ENCODE results near the gene MALL. TPM values are rescaled to one million over a fixed set of nuclear protein-coding genes. Genes with fewer than 3 reads are reported as not detected.

Gene MALL
- total and polyA plus RNA-seq, 2 of the 13 experiments (the other 11 are each of a cell fraction or from before 2014, with no cell fraction given): not detected

DNA sequence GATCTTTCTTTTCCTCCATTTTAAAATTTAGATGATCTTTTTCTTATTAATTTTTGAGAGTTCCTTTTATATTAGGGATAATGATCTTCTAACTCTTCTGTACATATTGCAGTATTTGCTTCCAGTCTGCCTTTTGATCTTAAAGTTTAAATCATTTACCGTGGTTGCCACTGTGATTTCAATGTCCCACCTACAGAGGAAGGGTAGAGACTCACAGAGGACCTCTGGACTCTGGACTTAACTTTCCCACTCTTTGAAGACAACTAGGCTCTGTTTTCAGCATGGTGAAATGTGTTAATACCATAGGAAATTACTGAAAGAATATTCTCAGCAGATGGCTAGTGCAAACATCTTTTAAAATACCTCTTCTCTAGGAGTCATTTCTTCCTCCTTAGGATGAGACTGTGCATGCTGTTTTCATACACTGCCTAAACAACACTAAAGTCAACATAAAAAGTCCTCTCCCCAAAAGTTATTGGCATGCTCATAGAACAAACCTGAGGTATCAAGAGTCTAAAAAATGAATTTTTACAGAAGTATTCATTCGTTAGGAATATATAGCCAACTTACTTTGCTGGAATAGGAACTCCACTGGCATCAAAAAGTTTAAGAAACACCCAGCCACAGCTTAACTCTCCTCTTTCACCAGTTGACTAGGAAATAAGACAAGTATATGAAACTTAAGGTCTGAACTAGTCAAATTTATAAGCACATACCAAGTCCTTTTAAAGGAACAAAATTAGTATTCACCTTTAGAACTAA lies 30.7 kb upstream of the MALL start (continued):
- TF ChIP-seq, protein P1, sequence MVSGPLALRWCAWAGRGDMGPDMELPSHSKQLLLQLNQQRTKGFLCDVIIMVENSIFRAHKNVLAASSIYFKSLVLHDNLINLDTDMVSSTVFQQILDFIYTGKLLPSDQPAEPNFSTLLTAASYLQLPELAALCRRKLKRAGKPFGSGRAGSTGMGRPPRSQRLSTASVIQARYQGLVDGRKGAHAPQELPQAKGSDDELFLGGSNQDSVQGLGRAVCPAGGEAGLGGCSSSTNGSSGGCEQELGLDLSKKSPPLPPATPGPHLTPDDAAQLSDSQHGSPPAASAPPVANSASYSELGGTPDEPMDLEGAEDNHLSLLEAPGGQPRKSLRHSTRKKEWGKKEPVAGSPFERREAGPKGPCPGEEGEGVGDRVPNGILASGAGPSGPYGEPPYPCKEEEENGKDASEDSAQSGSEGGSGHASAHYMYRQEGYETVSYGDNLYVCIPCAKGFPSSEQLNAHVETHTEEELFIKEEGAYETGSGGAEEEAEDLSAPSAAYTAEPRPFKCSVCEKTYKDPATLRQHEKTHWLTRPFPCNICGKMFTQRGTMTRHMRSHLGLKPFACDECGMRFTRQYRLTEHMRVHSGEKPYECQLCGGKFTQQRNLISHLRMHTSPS (CRISPR knock-in tag; IDR thresholded peaks at IDR 0.05; ENCODE audit: low read depth): no peak
- TF ChIP-seq SMARCE1 (IDR thresholded peaks at IDR 0.05; ENCODE audit: borderline replicate concordance) (no peak), SP2 (CRISPR knock-in tag; IDR thresholded peaks at IDR 0.05) (no peak), BRD4 (CRISPR knock-in tag; IDR thresholded peaks at IDR 0.05) (no peak), NR2F1 (CRISPR knock-in tag; IDR thresholded peaks at IDR 0.05) (peak; percentile 12 to 33; a peak in 1 of 4 replicates), TRAFD1 (CRISPR knock-in tag; IDR thresholded peaks at IDR 0.05; ENCODE audit: borderline replicate concordance) (no peak), ZFP36L2 (CRISPR knock-in tag; IDR thresholded peaks at IDR 0.05) (no peak), ZNF383 (CRISPR knock-in tag; IDR thresholded peaks at IDR 0.05; ENCODE audit: borderline replicate concordance) (no peak), ZBTB2 (CRISPR knock-in tag; IDR thresholded peaks at IDR 0.05; ENCODE audit: low read depth) (no peak), TCF7L2 (IDR thresholded peaks at IDR 0.05; ENCODE audit: low read depth, low read length) (peak; percentile 80), ZNF674 (CRISPR knock-in tag; IDR thresholded peaks at IDR 0.05; ENCODE audit: low read depth) (no peak), AFF4 (CRISPR knock-in tag; IDR thresholded peaks at IDR 0.05) (no peak), HINFP (CRISPR knock-in tag; IDR thresholded peaks at IDR 0.05; ENCODE audit: low read depth) (no peak)
- TF ChIP-seq, protein P2, sequence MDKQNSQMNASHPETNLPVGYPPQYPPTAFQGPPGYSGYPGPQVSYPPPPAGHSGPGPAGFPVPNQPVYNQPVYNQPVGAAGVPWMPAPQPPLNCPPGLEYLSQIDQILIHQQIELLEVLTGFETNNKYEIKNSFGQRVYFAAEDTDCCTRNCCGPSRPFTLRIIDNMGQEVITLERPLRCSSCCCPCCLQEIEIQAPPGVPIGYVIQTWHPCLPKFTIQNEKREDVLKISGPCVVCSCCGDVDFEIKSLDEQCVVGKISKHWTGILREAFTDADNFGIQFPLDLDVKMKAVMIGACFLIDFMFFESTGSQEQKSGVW (CRISPR knock-in tag; IDR thresholded peaks at IDR 0.05; ENCODE audit: borderline replicate concordance): no peak
- TF ChIP-seq, protein P3, sequence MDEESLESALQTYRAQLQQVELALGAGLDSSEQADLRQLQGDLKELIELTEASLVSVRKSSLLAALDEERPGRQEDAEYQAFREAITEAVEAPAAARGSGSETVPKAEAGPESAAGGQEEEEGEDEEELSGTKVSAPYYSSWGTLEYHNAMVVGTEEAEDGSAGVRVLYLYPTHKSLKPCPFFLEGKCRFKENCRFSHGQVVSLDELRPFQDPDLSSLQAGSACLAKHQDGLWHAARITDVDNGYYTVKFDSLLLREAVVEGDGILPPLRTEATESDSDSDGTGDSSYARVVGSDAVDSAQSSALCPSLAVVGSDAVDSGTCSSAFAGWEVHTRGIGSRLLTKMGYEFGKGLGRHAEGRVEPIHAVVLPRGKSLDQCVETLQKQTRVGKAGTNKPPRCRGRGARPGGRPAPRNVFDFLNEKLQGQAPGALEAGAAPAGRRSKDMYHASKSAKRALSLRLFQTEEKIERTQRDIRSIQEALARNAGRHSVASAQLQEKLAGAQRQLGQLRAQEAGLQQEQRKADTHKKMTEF (CRISPR knock-in tag; IDR thresholded peaks at IDR 0.05): peak; percentile 61; the same call in 1 of the 2 replicates
